IMR-90 (cell line): ENCODE measurements around the gene PBXIP1. TPM values are rescaled to one million over a fixed set of nuclear protein-coding genes. Genes with fewer than 3 reads are reported as not detected.

ENCODE experiments used
- ATAC-seq: fragments of 200-7000 bp; cut with Tn5 transposase; 2 replicates; pipeline ENCODE4 v1.9.1; 2020; ENCODE audit warnings: low read depth, mild to moderate bottlenecking, moderate library complexity
- BruUV-seq: library from RNA; stranded (reverse); fragments of 400-500 nt; replicated peaks from 2 replicates; lab custom pipeline; 2021; lab: Mats Ljungman, UMichigan
- CTCF ChIA-PET: fragments of 300-600 bp; formaldehyde crosslinking; extraction: SDS; loops from one replicate; lab custom pipeline; 2021; ENCODE audit warnings: antibody characterized with exemption; lab: Yijun Ruan, JAX
- POLR2A ChIA-PET: fragments of 300-600 bp; sonication (Branson Sonifier 250); formaldehyde crosslinking; loops from one replicate; lab custom pipeline; 2022; ENCODE audit warnings: antibody characterized with exemption; ENCODE audit not compliant: unreplicated experiment; lab: Charles Lee
- DNase-seq: peaks from one replicate; pipeline ENCODE4 v3.0.0; 2013
- H2AFZ ChIP-seq: replicated peaks from 2 replicates; pipeline ENCODE3; 2013; ENCODE audit warnings: low read length, mild to moderate bottlenecking; ENCODE audit not compliant: poor library complexity
- H2AK5ac ChIP-seq: 2 replicates; pipeline ENCODE4 v1.6.1; 2013; ENCODE audit warnings: low read depth, low read length, inconsistent platforms
- H2AK9ac ChIP-seq: replicated peaks from 2 replicates; pipeline ENCODE3; 2013; ENCODE audit warnings: mild to moderate bottlenecking, low read depth, low read length, moderate library complexity; ENCODE audit not compliant: poor library complexity
- H2BK120ac ChIP-seq: 2 replicates; pipeline ENCODE4 v1.6.1; 2013; ENCODE audit warnings: low read depth, low read length, inconsistent platforms
- H2BK15ac ChIP-seq: 3 replicates; pipeline ENCODE4 v1.6.1; 2013; ENCODE audit warnings: low read depth, low read length, inconsistent platforms
- H2BK20ac ChIP-seq: 2 replicates; pipeline ENCODE4 v1.6.1; 2013; ENCODE audit warnings: low read depth, mild to moderate bottlenecking, inconsistent platforms, low read length, moderate library complexity
- H2BK5ac ChIP-seq: 2 replicates; pipeline ENCODE4 v1.6.1; 2013; ENCODE audit warnings: mild to moderate bottlenecking, low read depth, low read length, inconsistent platforms; ENCODE audit not compliant: poor library complexity, severe bottlenecking
- H3K14ac ChIP-seq: replicated peaks from 2 replicates; pipeline ENCODE4 v1.6.1; 2013; ENCODE audit warnings: low read depth, low read length, inconsistent platforms
- H3K18ac ChIP-seq: 2 replicates; pipeline ENCODE4 v1.6.1; 2013; ENCODE audit warnings: low read depth, low read length, control low read depth
- H3K23ac ChIP-seq: 2 replicates; pipeline ENCODE4 v1.6.1; 2013; ENCODE audit warnings: low read depth, low read length, inconsistent platforms
- H3K27ac ChIP-seq: 2 replicates; pipeline ENCODE4 v1.5.1; 2013; ENCODE audit warnings: mild to moderate bottlenecking, control low read depth, low read length; ENCODE audit not compliant: insufficient read depth
- H3K27me3 ChIP-seq: 2 replicates; pipeline ENCODE4 v1.6.1; 2013; ENCODE audit warnings: low read length; ENCODE audit not compliant: control insufficient read depth, insufficient read depth
- H3K36me3 ChIP-seq: 2 replicates; pipeline ENCODE4 v1.6.1; 2013; ENCODE audit warnings: low read length, mixed read lengths; ENCODE audit not compliant: control insufficient read depth, insufficient read depth
- H3K4ac ChIP-seq: 2 replicates; pipeline ENCODE4 v1.6.1; 2013; ENCODE audit warnings: low read depth, low read length, inconsistent platforms
- H3K4me1 ChIP-seq: 2 replicates; pipeline ENCODE4 v1.6.1; 2013; ENCODE audit warnings: low read length, mixed read lengths; ENCODE audit not compliant: control insufficient read depth, insufficient read depth
- H3K4me2 ChIP-seq: 2 replicates; pipeline ENCODE4 v1.6.1; 2013; ENCODE audit warnings: low read depth, mild to moderate bottlenecking, control low read depth, low read length, moderate library complexity
- H3K4me3 ChIP-seq: 2 replicates; pipeline ENCODE4 v1.5.1; 2013; ENCODE audit warnings: low read depth, mild to moderate bottlenecking, control low read depth, low read length, moderate library complexity; ENCODE audit not compliant: insufficient read depth
- H3K56ac ChIP-seq: 2 replicates; pipeline ENCODE4 v1.6.1; 2013; ENCODE audit warnings: low read length, inconsistent platforms; ENCODE audit not compliant: insufficient read depth; ENCODE audit errors: extremely low read depth
- H3K79me1 ChIP-seq, 2 experiments: 2 replicates each; pipeline ENCODE4 v1.6.1; 2013; ENCODE audit warnings: low read length in 2 of 2, inconsistent platforms in 1 of 2, low read depth in 1 of 2
- H3K9ac ChIP-seq: 2 replicates; pipeline ENCODE4 v1.6.1; 2013; ENCODE audit warnings: low read depth, low read length, control low read depth
- H3K9me1 ChIP-seq: 2 replicates; pipeline ENCODE4 v1.6.1; 2013; ENCODE audit warnings: low read length, inconsistent platforms; ENCODE audit not compliant: insufficient read depth
- H3K9me3 ChIP-seq: 2 replicates; pipeline ENCODE4 v1.6.1; 2013; ENCODE audit warnings: low read length; ENCODE audit not compliant: control insufficient read depth, insufficient read depth
- H4K20me1 ChIP-seq: 2 replicates; pipeline ENCODE4 v1.6.1; 2013; ENCODE audit warnings: low read length, inconsistent platforms; ENCODE audit not compliant: insufficient read depth
- H4K5ac ChIP-seq: 2 replicates; pipeline ENCODE4 v1.6.1; 2013; ENCODE audit warnings: mild to moderate bottlenecking, low read depth, low read length, control low read depth
- H4K8ac ChIP-seq, 2 experiments: 2 replicates each; pipeline ENCODE4 v1.6.1; 2013; ENCODE audit warnings: low read depth in 2 of 2, low read length in 2 of 2, control low read depth in 1 of 2, inconsistent platforms in 1 of 2
- H4K91ac ChIP-seq: 2 replicates; pipeline ENCODE4 v1.6.1; 2013; ENCODE audit warnings: low read depth, low read length, inconsistent platforms; ENCODE audit not compliant: insufficient read depth
- BHLHE40 ChIP-seq: fragments of 150-350 bp; IDR thresholded peaks from 2 replicates; pipeline ENCODE4 v1.6.1; 2016; ENCODE audit warnings: mild to moderate bottlenecking, low read depth, low read length
- CEBPB ChIP-seq: IDR thresholded peaks from 2 replicates; pipeline ENCODE4 v1.6.1; 2012; ENCODE audit warnings: low read depth, low read length, improper control_type of control experiment
- ELK1 ChIP-seq: fragments of 150-350 bp; IDR thresholded peaks from 2 replicates; pipeline ENCODE4 v1.6.1; 2016; ENCODE audit warnings: low read depth, mild to moderate bottlenecking, low read length, moderate library complexity, borderline replicate concordance
- FOS ChIP-seq: fragments of 150-350 bp; IDR thresholded peaks from 2 replicates; pipeline ENCODE4 v1.6.1; 2016; ENCODE audit warnings: low read depth, low read length
- MAFK ChIP-seq: IDR thresholded peaks from 2 replicates; pipeline ENCODE4 v1.6.1; 2012; ENCODE audit warnings: low read depth, low read length, improper control_type of control experiment
- MAZ ChIP-seq: IDR thresholded peaks from 2 replicates; pipeline ENCODE4 v1.6.1; 2012; ENCODE audit warnings: low read depth, mild to moderate bottlenecking, low read length, improper control_type of control experiment, moderate library complexity, borderline replicate concordance
- MXI1 ChIP-seq: IDR thresholded peaks from 2 replicates; pipeline ENCODE4 v1.6.1; 2012; ENCODE audit warnings: low read depth, mild to moderate bottlenecking, low read length, moderate library complexity, borderline replicate concordance
- NFE2L2 ChIP-seq: fragments of 150-350 bp; IDR thresholded peaks from 2 replicates; pipeline ENCODE4 v1.6.1; 2016; ENCODE audit warnings: low read depth, mild to moderate bottlenecking, low read length
- POLR2A ChIP-seq: IDR thresholded peaks from 2 replicates; pipeline ENCODE4 v1.6.1; 2012; ENCODE audit warnings: mild to moderate bottlenecking, low read depth, low read length
- RAD21 ChIP-seq: IDR thresholded peaks from 2 replicates; pipeline ENCODE4 v1.6.1; 2012; ENCODE audit warnings: low read length, improper control_type of control experiment
- RCOR1 ChIP-seq: IDR thresholded peaks from 2 replicates; pipeline ENCODE4 v1.6.1; 2012; ENCODE audit warnings: mild to moderate bottlenecking, low read length, improper control_type of control experiment; ENCODE audit not compliant: insufficient replicate concordance
- RFX5 ChIP-seq: IDR thresholded peaks from 2 replicates; pipeline ENCODE4 v1.8.0; 2012; ENCODE audit warnings: low read depth, mild to moderate bottlenecking, low read length, moderate library complexity
- WGBS, 2 experiments: methylation state at CpG; one replicate each; pipeline versions ENCODE4 v1.1.5 to v1.1.7; 2013; ENCODE audit warnings: missing lambda C conversion rate in 2 of 2; ENCODE audit not compliant: insufficient read length in 1 of 2; ENCODE audit errors: extremely low coverage in 2 of 2; 5-methylcytosine and 5-hydroxymethylcytosine counted together
- dilution Hi-C: fragments of 300-500 bp; cut with HindIII; formaldehyde crosslinking; loops from one replicate; pipeline ENCODE4 v1.14.3; 2018; ENCODE audit warnings: low sequenced_read_pairs; ENCODE audit not compliant: unreplicated experiment
- in situ Hi-C: fragments of 300-500 bp; cut with MboI; formaldehyde crosslinking; loops from 3 replicates; pipeline ENCODE4 v1.14.3; 2019; ENCODE audit warnings: low sequenced_read_pairs, inconsistent platforms, mixed read lengths
- intact Hi-C: fragments of 100-400 bp; cut with micrococcal nuclease; formaldehyde crosslinking; loops from 2 replicates; pipeline ENCODE4 v1.10.0; 2022
- polyA plus RNA-seq, 3 experiments: library from polyadenylated mRNA; depleted of rRNA; stranded (reverse); fragments of >200 nt; gene quantifications; 2 replicates each; pipeline ENCODE4 v1.2.3, GENCODE V29; 2012; ENCODE audit warnings: low replicate concordance in 1 of 3
- total RNA-seq: library from RNA; depleted of rRNA; stranded (reverse); fragments of >200 nt; gene quantifications from 2 replicates; pipeline ENCODE4 v1.2.3, GENCODE V29; 2012
- TF ChIP-seq, protein P1 (sequence below): fragments of 150-350 bp; IDR thresholded peaks from 2 replicates; pipeline ENCODE4 v1.6.1; 2017; ENCODE audit warnings: mild to moderate bottlenecking, antibody characterized with exemption, low read length, low read depth
- TF ChIP-seq, protein P2 (sequence below): conservative IDR thresholded peaks from 2 replicates; pipeline ENCODE4 v1.5.1; 2012; ENCODE audit warnings: mild to moderate bottlenecking, low read depth, low read length, improper control_type of control experiment

Gene PBXIP1
- total and polyA plus RNA-seq, 2 of the 4 experiments (the other 2 are of a cell fraction): 28.3 to 44.2 TPM

GRCh38 chr1:154983776-154984466, 28.0 kb upstream of the PBXIP1 start:
- Histone ChIP-seq H3K9me3 (no peaks in the 10 kb centered on the region), H3K27me3 (no peaks in the 10 kb centered on the region), H4K8ac (peak overlapping the region; percentile 71 to 95; a peak in 3 of 4 replicates), H2BK5ac (no peak overlapping the region), H2BK20ac (no peak overlapping the region), H2AK5ac (peak overlapping the region; percentile 7; the same call in 1 of the 2 replicates), H3K4me2 (peak overlapping the region; percentile 76), H2BK15ac (no peak overlapping the region), H4K5ac (no peak overlapping the region; the same call in 1 of the 2 replicates), H3K14ac (no peak overlapping the region; the same call in 1 of the 2 replicates), H3K9ac (peak overlapping the region; percentile 92), H3K23ac (peak overlapping the region; percentile 72; the same call in 1 of the 2 replicates), H3K4ac (peak overlapping the region; percentile 70), H3K36me3 (peaks cover 13% of the 10 kb centered on the region), H2AK9ac (peak overlapping the region; percentile 88), H3K27ac (peak overlapping the region; percentile 3; the same call in 1 of the 2 replicates), H3K9me1 (0 out of 2 replicates have a peak, but pooled peaks cover 3% of the 10 kb centered on the region), H3K4me3 (peak overlapping the region; percentile 78), H3K18ac (no peak overlapping the region), H3K4me1 (peaks cover 3% of the 10 kb centered on the region), H4K20me1 (peaks cover 6% of the 10 kb centered on the region; the same call in 1 of the 2 replicates), H3K56ac (peak overlapping the region; percentile 80; the same call in 1 of the 2 replicates), H2AFZ (peak overlapping the region; percentile 12), H4K91ac (peak overlapping the region; percentile 49), H2BK120ac (no peak overlapping the region), H3K79me1 (peaks cover 16 to 55% of the 10 kb centered on the region in 2 experiments; a peak in 3 of 4 replicates)
- ChIA-PET POLR2A (interaction anchor here (1.0 to 1.1 kb wide), 2 partner anchors 9 to 11 kb away, joined by 3 to 5 read pairs; no protein-coding TSS in a partner anchor), CTCF (interaction anchor here (1.8 kb wide), 1 partner anchor 13 kb away, joined by 5 read pairs; the partner anchor contains the start of gene SHC1)
- no TSS peak for BruUV-seq
- DNase-seq (no peak), ATAC-seq (no peak)
- in situ Hi-C loops: no loop called here
- intact Hi-C loops: no loop called here
- dilution Hi-C loops: no loop called here
- WGBS, 2 experiments: 20% methylated on average over 1 of the region's 17 CpGs; no CpG with 5 or more reads in 1 of the 2 experiments
- no peak for TF ChIP-seq MAZ
- TF ChIP-seq ELK1: no peak
- no peak for TF ChIP-seq RCOR1
- no peak for TF ChIP-seq NFE2L2
- TF ChIP-seq RFX5: no peak
- TF ChIP-seq MXI1: no peak
- no peak for TF ChIP-seq FOS
- TF ChIP-seq MAFK: no peak
- no peak for TF ChIP-seq CEBPB
- TF ChIP-seq, protein P1, sequence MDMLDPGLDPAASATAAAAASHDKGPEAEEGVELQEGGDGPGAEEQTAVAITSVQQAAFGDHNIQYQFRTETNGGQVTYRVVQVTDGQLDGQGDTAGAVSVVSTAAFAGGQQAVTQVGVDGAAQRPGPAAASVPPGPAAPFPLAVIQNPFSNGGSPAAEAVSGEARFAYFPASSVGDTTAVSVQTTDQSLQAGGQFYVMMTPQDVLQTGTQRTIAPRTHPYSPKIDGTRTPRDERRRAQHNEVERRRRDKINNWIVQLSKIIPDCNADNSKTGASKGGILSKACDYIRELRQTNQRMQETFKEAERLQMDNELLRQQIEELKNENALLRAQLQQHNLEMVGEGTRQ: no peak
- TF ChIP-seq, protein P2, sequence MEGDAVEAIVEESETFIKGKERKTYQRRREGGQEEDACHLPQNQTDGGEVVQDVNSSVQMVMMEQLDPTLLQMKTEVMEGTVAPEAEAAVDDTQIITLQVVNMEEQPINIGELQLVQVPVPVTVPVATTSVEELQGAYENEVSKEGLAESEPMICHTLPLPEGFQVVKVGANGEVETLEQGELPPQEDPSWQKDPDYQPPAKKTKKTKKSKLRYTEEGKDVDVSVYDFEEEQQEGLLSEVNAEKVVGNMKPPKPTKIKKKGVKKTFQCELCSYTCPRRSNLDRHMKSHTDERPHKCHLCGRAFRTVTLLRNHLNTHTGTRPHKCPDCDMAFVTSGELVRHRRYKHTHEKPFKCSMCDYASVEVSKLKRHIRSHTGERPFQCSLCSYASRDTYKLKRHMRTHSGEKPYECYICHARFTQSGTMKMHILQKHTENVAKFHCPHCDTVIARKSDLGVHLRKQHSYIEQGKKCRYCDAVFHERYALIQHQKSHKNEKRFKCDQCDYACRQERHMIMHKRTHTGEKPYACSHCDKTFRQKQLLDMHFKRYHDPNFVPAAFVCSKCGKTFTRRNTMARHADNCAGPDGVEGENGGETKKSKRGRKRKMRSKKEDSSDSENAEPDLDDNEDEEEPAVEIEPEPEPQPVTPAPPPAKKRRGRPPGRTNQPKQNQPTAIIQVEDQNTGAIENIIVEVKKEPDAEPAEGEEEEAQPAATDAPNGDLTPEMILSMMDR: no peak
- no peak for TF ChIP-seq BHLHE40
- TF ChIP-seq POLR2A: no peak
- no peak for TF ChIP-seq RAD21
